HG02759 (cell line): ENCODE results near the gene KCNK15.

Experiments used
- ATAC-seq: cut with Tn5 transposase; IDR thresholded peaks from one replicate; pipeline ENCODE4 v1.9.1; 2021; ENCODE audit warnings: mild to moderate bottlenecking, moderate library complexity; ENCODE audit not compliant: unreplicated experiment

Gene KCNK15

GRCh38 chr20:44714701-44715498, 30.8 kb upstream of the KCNK15 start, which contains the start of gene CCN5:
CCN5 (plus strand) TSS chr20:44715369; CDS start chr20:44715391, 22 bp downstream.
- ATAC-seq, result no peak

DNA sequence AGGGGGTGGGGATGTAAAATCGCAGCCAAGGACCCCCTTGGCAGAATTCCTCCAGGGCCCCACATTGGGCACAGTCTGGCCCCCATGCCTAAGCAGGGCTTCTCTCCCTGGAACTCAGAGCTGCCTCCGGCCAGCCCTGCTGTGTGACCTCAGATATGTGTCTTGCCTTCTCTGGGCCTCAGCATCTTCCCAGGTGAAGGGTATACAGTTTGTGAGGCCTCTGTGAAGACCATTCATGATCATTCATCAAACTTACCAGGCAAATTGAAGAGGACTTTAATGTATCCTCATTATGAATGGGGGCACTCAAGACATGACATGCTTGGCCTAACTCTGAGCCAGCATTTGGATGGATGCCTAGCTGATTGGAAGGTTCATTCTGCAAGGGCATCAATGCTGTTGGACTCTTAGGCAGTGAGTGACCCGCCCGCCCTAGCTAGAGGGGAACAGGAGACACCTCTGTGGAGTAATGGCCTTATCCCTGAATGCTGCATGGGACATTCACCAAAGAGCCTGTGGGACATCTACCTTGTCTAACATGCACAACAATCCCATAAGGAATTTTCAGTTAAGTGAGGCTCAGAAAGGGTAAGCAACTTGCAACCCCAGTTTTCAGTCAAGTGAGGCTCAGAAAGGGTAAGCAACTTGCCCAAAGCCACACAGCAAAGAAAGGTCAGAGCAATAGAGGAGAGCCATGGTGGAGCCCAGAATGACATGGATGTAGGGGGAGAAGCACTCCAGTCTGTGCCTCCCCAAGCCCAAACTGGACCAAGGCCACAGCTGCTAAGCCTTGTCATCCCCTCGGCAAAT, 30.0 kb upstream of the KCNK15 start:
- no peak for ATAC-seq

GRCh38 chr20:44716309-44717106, 29.2 kb upstream of the KCNK15 start:
- no peak for ATAC-seq

DNA sequence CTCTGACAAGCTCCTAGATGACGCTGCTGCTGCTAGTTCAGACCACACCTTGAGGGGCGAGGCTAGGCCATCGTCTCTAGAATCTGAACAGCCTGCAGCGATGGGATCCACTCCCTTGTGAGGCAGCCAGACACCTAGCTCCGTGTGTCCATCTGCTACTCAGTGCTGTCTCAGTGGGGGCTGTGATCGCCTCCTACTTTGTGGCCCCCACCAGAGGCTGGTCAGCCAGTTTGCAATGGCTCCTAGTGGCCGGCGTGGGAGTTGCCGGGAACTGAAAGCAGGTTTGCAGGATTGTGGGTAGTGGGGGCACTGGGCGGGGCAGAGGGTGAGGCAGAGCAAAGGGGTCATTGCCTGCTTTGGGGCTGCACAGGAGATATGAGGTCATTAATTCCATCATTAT, 27.7 kb upstream of the KCNK15 start:
- no peak for ATAC-seq

DNA sequence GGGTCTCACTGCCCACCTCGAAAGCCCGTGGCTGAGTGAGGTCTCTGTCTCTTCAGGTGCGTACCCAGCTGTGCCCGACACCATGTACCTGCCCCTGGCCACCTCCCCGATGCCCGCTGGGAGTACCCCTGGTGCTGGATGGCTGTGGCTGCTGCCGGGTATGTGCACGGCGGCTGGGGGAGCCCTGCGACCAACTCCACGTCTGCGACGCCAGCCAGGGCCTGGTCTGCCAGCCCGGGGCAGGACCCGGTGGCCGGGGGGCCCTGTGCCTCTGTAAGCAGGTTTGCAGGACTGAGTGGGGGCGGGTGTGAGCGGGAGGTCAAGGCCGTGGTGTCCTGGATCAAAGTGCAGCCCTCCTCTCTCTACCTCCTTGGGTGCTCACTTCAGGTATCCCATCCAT, 25.8 kb upstream of the KCNK15 start:
- no peak for ATAC-seq

DNA sequence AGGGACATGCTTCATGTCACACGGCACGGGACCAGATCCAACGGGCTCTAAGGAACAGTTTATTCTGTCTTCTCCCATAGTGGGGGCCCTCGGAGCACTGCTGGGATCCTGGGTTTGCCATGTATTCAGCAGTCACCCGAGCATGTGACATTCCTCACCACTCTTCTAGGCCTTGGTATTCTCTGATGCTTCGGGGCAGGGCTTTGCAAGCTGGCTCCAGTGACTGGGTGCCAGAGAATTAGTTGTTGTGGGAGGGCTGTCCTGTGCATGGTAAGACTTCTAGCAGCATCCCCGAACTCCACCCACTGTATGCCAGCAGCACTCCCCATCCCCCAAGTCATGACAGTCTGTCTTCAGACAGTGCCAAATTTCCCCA, 25.1 kb upstream of the KCNK15 start:
- ATAC-seq, result no peak

DNA sequence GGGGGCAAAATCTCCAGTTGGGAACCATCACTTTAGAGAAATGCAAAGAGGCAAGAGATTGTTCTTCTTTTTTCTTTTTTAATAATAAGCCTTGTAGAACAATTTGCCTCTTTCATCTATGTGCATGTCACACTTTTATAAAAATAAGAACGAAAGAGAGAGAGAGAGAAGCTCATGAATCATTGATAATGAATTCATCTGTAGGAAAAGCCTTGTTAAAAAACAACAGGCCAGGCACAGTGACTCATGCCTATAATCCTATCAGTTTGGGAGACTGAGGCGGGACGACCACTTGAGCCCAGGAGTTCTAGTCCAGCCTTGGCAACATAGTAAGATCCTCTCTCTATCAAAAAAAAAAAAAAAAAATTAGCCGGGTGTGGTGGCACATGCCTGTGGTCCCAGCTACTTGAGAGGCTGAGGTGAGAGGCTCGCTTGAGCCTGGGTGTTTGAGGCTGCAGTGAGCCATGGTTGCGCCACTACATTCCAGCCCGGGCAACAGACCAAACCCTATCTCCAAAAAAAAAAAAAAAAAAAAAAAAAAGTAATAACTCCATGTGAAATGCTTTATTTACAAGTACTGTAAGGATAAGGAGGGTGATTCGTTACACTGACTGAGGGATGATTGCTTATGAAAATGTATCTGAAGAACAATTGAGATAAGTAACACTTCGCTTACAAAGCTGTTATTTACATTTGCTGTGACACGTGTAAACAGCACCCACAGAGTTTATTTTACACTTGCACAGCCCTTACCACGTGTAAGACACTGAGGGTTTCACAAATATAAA, 24.5 kb upstream of the KCNK15 start:
- ATAC-seq, result no peak

- ATAC-seq, result no peak
Observed at GRCh38 chr20:44721785-44722054, 23.9 kb upstream of the KCNK15 start.

DNA sequence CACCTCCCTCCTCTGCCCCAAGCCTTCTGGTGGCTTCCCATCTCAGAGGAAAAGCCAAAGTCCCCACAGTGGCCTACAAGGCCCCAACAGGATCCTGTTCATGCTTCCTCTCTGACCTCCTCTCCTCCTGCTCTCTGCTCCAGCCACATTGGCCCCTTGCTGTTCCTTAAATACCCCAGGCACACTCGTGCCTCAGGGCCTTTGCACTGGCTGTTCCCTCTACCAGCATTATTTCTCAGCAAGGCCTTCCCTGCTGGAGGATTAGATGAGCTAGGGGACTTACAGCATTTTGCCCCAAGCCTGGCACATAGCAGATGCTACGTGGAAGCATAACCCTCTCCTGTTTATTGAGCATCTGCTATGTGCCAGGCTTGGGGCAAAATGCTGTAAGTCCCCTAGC, 22.7 kb upstream of the KCNK15 start:
- ATAC-seq, result no peak

DNA sequence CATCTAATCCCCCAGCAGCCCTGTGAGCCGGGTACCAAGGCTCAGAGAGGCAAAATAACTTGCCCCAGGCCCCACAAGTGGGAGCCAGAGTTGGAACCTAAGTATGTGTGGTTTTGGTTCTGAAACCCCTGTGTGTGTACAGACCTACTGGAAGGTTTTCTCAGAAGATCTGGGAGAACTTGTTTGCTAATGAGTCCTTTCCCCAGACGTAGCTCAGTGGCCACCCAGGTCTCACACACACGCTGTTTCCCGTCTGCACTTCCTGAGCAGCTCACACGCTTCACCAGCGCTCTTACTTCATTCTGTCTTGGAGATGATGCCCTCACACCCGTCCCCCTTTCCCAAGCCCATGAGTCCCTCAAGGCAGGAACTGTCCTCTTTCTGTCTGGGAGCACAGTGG, 22.3 kb upstream of the KCNK15 start:
- no peak for ATAC-seq

DNA sequence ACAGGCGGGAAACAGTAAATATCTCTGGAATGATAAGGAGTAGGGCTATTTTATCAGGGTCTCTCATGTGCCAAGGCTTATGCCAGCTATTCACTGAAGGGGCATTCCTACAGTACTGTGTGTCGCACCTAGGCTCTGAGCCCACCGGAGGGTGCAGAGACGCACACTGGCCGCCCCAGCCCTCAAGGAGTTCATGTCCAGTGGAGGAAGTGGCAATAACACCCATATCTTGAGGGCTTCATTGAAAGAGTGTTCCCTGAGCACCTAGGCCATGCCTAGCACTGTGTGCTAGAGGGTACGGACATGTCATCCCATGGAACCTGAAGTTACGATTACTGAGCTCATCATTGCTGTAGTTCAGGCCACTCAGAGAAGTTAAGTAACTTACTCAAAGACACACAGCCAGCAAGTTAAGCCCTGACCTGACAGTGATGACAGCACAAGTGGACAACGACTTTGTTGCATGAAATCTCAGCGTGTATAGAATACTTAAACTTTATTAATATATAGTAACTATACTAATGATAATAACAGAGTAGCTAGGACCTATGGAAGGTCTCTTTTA, 21.8 kb upstream of the KCNK15 start:
- no peak for ATAC-seq

GRCh38 chr20:44724423-44725091, 21.1 kb upstream of the KCNK15 start:
- ATAC-seq, result no peak

DNA sequence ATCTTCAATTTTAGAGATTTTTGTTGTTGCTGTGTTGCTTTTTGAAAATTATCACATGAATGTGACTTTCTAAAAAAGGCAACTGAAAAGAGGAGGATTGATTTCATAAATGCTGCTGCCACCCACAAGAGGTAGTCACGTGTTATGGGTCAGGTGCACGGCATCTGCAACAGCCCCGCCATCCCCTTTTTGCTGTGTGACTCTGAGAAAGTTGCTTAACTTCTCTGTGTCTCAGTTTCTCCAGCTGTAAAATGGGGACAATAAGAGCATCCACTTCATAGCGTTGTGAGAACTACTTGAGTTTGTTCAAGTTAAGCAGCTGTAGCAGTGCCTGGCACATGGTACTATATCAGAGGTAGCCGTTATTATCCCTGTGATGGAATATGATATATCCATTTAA, 19.8 kb upstream of the KCNK15 start:
- ATAC-seq, result no peak

DNA sequence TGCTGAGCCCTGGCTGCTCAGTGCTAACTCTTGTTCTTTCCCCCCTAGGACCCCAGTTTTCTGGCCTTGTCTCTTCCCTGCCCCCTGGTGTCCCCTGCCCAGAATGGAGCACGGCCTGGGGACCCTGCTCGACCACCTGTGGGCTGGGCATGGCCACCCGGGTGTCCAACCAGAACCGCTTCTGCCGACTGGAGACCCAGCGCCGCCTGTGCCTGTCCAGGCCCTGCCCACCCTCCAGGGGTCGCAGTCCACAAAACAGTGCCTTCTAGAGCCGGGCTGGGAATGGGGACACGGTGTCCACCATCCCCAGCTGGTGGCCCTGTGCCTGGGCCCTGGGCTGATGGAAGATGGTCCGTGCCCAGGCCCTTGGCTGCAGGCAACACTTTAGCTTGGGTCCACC, 18.6 kb upstream of the KCNK15 start:
- no peak for ATAC-seq

DNA sequence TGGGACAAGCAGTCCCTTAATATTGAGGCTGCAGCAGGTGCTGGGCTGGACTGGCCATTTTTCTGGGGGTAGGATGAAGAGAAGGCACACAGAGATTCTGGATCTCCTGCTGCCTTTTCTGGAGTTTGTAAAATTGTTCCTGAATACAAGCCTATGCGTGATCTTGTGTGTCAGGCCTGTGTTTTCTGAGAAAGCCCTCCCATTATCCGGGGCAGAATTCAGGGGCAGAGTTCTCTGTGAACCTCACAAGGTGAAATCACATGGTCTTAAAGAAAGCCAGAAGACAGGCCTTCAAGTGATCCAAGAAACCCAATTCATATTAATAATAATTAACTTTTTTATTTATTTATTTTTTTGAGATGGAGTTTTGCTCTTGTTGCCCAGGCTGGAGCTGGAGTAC, 18.0 kb upstream of the KCNK15 start:
- no peak for ATAC-seq

GRCh38 chr20:44728801-44729443, 16.7 kb upstream of the KCNK15 start:
- ATAC-seq, result no peak

GRCh38 chr20:44730441-44730840, 15.2 kb upstream of the KCNK15 start:
- no peak for ATAC-seq

- no peak for ATAC-seq
Observed at GRCh38 chr20:44731657-44732056, 14.0 kb upstream of the KCNK15 start.

DNA sequence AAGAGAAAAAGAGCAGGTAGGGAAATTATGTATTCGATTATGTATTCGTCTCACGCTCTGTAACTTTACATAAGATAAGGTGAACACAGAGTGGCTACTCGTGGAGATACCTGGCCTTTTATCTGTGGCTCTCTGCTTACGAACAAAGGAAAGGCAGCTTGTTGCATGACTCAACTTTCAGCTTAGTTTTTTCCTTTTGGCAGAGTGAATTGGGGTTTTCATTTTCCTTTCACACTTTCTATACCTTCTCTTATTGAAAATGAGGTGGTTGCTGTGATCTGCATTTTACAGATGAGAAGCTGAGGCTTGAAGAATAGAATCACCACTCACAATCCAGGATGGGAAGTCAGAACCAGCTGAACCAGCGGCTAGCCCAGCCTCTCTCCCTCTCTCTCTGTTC, 13.3 kb upstream of the KCNK15 start:
- no peak for ATAC-seq
